NCI-H2196 (cell line): ENCODE data around the gene LAP3.
A peak's percentile ranks its signal among the peaks of the same experiment; 100 is the strongest.
"Not testable (repeated sequence)": the region's sequence is repeated elsewhere in the genome, so short reads cannot be mapped to it uniquely, and the experiment has no call there.

ENCODE experiments used
- DNase-seq: peaks from one replicate; lab custom pipeline; 2025; ENCODE audit not compliant: unreplicated experiment; lab: John Stamatoyannopoulos, UW

LAP3 gene

GRCh38 chr4:17561195-17561909, 15.6 kb upstream of the LAP3 start:
- DNase-seq, result no peak

GRCh38 chr4:17562157-17562556, 14.8 kb upstream of the LAP3 start:
- no peak for DNase-seq

- DNase-seq, result no peak
These were observed 11.2 kb upstream of the LAP3 start for GRCh38 chr4:17565846-17566245.

GRCh38 chr4:17567271-17567670, 9.7 kb upstream of the LAP3 start:
- no peak for DNase-seq

- no peak for DNase-seq
These were observed 2.8 kb upstream of the LAP3 start for GRCh38 chr4:17574206-17574605.

GRCh38 chr4:17575177-17575576, 1.8 kb upstream of the LAP3 start:
- not testable (repeated sequence) for DNase-seq

- no peak for DNase-seq
These were observed 875 bp downstream of the LAP3 start for GRCh38 chr4:17577665-17578481.

GRCh38 chr4:17578482-17578891, 1.5 kb downstream of the LAP3 start:
- DNase-seq, result no peak

GRCh38 chr4:17580969-17581368, 4.0 kb downstream of the LAP3 start:
- no peak for DNase-seq

- DNase-seq, result no peak
These were observed 6.3 kb downstream of the LAP3 start for GRCh38 chr4:17583276-17583675.

- DNase-seq, result no peak
These were observed 6.9 kb downstream of the LAP3 start for GRCh38 chr4:17583941-17584340.

- DNase-seq, result no peak
These were observed 7.7 kb downstream of the LAP3 start for GRCh38 chr4:17584521-17585213.

- DNase-seq, result no peak
These were observed 10.3 kb downstream of the LAP3 start for GRCh38 chr4:17587094-17587822.

GRCh38 chr4:17589355-17589754, 12.4 kb downstream of the LAP3 start:
- no peak for DNase-seq

- DNase-seq, result no peak
These were observed 18.5 kb downstream of the LAP3 start for GRCh38 chr4:17595471-17596005.

- peak; percentile 14 for DNase-seq
These were observed 20.5 kb downstream of the LAP3 start for GRCh38 chr4:17597517-17597916.

- DNase-seq, result no peak
These were observed 22.8 kb downstream of the LAP3 start for GRCh38 chr4:17599826-17600225.

GRCh38 chr4:17605236-17605635, 28.2 kb downstream of the LAP3 start:
- DNase-seq, result no peak

GRCh38 chr4:17613761-17614415, 36.9 kb downstream of the LAP3 start:
- DNase-seq, result peak; percentile 33
